C4-2B (cell line): ENCODE results near the gene EVA1B.

Experiments
- H3K27ac ChIP-seq: fragments of 450-650 bp; 2 replicates; pipeline ENCODE4 v1.5.1; 2017
- CTCF ChIP-seq: fragments of 450-650 bp; conservative IDR thresholded peaks from 2 replicates; pipeline ENCODE4 v1.5.1; 2017; ENCODE audit warnings: mild to moderate bottlenecking
- ZFX ChIP-seq: fragments of 450-650 bp; IDR thresholded peaks from 2 replicates; pipeline ENCODE4 v1.6.1; 2017

EVA1B gene

GRCh38 chr1:36329817-36330216 lies 6.4 kb upstream of the EVA1B start:
- no peak overlapping the region for H3K27ac ChIP-seq
- TF ChIP-seq ZFX (no peak), CTCF (no peak)

GRCh38 chr1:36328713-36329112 lies 5.3 kb upstream of the EVA1B start:
- TF ChIP-seq CTCF: no peak
- TF ChIP-seq ZFX: no peak
- 0 out of 2 replicates have a peak overlapping the region, but pooled peaks have one; percentile 1 for H3K27ac ChIP-seq

- no peak for TF ChIP-seq CTCF
- no peak for TF ChIP-seq ZFX
- H3K27ac ChIP-seq: no peak overlapping the region
These were observed 4.6 kb upstream of the EVA1B start for GRCh38 chr1:36328088-36328480.

GRCh38 chr1:36327421-36328087 lies 4.1 kb upstream of the EVA1B start:
- H3K27ac ChIP-seq: no peak overlapping the region

GRCh38 chr1:36326499-36326898 lies 3.1 kb upstream of the EVA1B start:
- TF ChIP-seq ZFX: no peak
- TF ChIP-seq CTCF: no peak
- no peak overlapping the region for H3K27ac ChIP-seq

More at GRCh38 chr1:36327421-36328087, 4.1 kb upstream of the EVA1B start:
- TF ChIP-seq ZFX (no peak), CTCF (no peak)

GRCh38 chr1:36324353-36324703 lies 883 bp upstream of the EVA1B start:
- TF ChIP-seq ZFX: no peak
- TF ChIP-seq CTCF: no peak
- no peak overlapping the region; the same call in 1 of the 2 replicates for H3K27ac ChIP-seq

GRCh38 chr1:36322786-36323635 lies 434 bp downstream of the EVA1B start:
- peak overlapping the region; percentile 52 for H3K27ac ChIP-seq
- TF ChIP-seq CTCF (no peak), ZFX (0 out of 2 replicates have a peak, but pooled peaks have one; percentile 43)
